Stimulated activated naive CD8-positive, alpha-beta T cell treated with anti-CD3 and anti-CD28 coated beads, Interleukin-15, amount 100 ng/mL, for 72 hours (primary cell): Measurements from ENCODE around the gene JAG2.

Source experiments
- ATAC-seq: fragments of 150-1000 bp; cut with Tn5 transposase; 2 replicates; pipeline ENCODE4 v1.10.0; 2021; ENCODE audit warnings: mild to moderate bottlenecking, moderate library complexity
- DNase-seq, 2 donors: peaks; one replicate each; pipeline ENCODE4 v3.0.0; 2021 to 2022
- H3K27ac Mint-ChIP-seq, 2 donors: one replicate each; pipeline ENCODE4 v1.8.0; 2022; ENCODE audit warnings: mild to moderate bottlenecking in 2 of 2, mixed read lengths in 2 of 2, moderate library complexity in 2 of 2
- H3K27me3 Mint-ChIP-seq: one replicate; pipeline ENCODE4 v1.8.0; 2022; ENCODE audit warnings: mixed read lengths
- H3K4me1 Mint-ChIP-seq: one replicate; pipeline ENCODE4 v1.8.0; 2022; ENCODE audit warnings: mild to moderate bottlenecking, mixed read lengths
- H3K4me3 Mint-ChIP-seq, 2 donors: one replicate each; pipeline ENCODE4 v1.8.0; 2022; ENCODE audit warnings: mild to moderate bottlenecking in 2 of 2, mixed read lengths in 2 of 2, moderate library complexity in 1 of 2
- H3K9me3 Mint-ChIP-seq, 2 donors: one replicate each; pipeline ENCODE4 v1.8.0; 2022; ENCODE audit warnings: mixed read lengths in 2 of 2

The JAG2 gene

GRCh38 chr14:105180592-105181548 is 12.3 kb upstream of the JAG2 start, which contains the start of gene NUDT14:
NUDT14 (minus strand) TSS chr14:105181312; CDS start chr14:105181209, 103 bp downstream.
- DNase-seq (peak; percentile 73 to 80), ATAC-seq (peak; percentile 78)
- H3K4me3 Mint-ChIP-seq, result peak within 1 kb of the TSS; percentile 60 to 70
- peak within 1 kb of the TSS in 1 of 2 donors; percentile 88 for H3K27ac Mint-ChIP-seq
- peaks cover 35% of the 10 kb centered on the region for H3K4me1 Mint-ChIP-seq
- H3K27me3 Mint-ChIP-seq, result peaks cover 33% of the 10 kb centered on the region
- H3K9me3 Mint-ChIP-seq, result no peaks in the 10 kb centered on the region

GRCh38 chr14:105179191-105179590 is 10.6 kb upstream of the JAG2 start:
- ATAC-seq, result no peak
- Mint-ChIP-seq H3K9me3 (no peaks in the 10 kb centered on the region), H3K27ac (no peak overlapping the region), H3K27me3 (peaks cover 21% of the 10 kb centered on the region), H3K4me1 (peaks cover 42% of the 10 kb centered on the region), H3K4me3 (no peak overlapping the region)
- no peak for DNase-seq

GRCh38 chr14:105178868-105179140 is 10.2 kb upstream of the JAG2 start:
- ATAC-seq (no peak), DNase-seq (no peak)
- peaks cover 17% of the 10 kb centered on the region for H3K27me3 Mint-ChIP-seq
- H3K9me3 Mint-ChIP-seq, result no peaks in the 10 kb centered on the region
- H3K27ac Mint-ChIP-seq, result no peak overlapping the region
- H3K4me1 Mint-ChIP-seq, result peaks cover 46% of the 10 kb centered on the region
- H3K4me3 Mint-ChIP-seq, result no peak overlapping the region

GRCh38 chr14:105178069-105178867 is 9.7 kb upstream of the JAG2 start:
- no peak overlapping the region for H3K4me3 Mint-ChIP-seq
- H3K27me3 Mint-ChIP-seq, result peaks cover 12% of the 10 kb centered on the region
- DNase-seq (no peak), ATAC-seq (peak; percentile 10)
- H3K4me1 Mint-ChIP-seq, result peaks cover 46% of the 10 kb centered on the region
- H3K9me3 Mint-ChIP-seq, result no peaks in the 10 kb centered on the region
- H3K27ac Mint-ChIP-seq, result peak overlapping the region in 1 of 2 donors; percentile 33

- Mint-ChIP-seq H3K9me3 (no peaks in the 10 kb centered on the region), H3K27ac (no peak overlapping the region), H3K4me1 (peaks cover 38% of the 10 kb centered on the region), H3K4me3 (no peak overlapping the region), H3K27me3 (peaks cover 11% of the 10 kb centered on the region)
- ATAC-seq (no peak), DNase-seq (no peak)
Measured at GRCh38 chr14:105177082-105177481, 8.5 kb upstream of the JAG2 start.

GRCh38 chr14:105176513-105176912 is 7.9 kb upstream of the JAG2 start:
- Mint-ChIP-seq H3K27ac (no peak overlapping the region), H3K4me1 (peaks cover 34% of the 10 kb centered on the region), H3K27me3 (peaks cover 17% of the 10 kb centered on the region), H3K9me3 (no peaks in the 10 kb centered on the region), H3K4me3 (no peak overlapping the region)
- ATAC-seq (no peak), DNase-seq (no peak)

GRCh38 chr14:105173901-105174894 is 5.6 kb upstream of the JAG2 start:
- peaks cover 27% of the 10 kb centered on the region for H3K27me3 Mint-ChIP-seq
- DNase-seq (peak in 1 of 2 donors; percentile 68), ATAC-seq (peak; percentile 63)
- H3K27ac Mint-ChIP-seq, result peak overlapping the region; percentile 89 to 92
- peaks cover 41% of the 10 kb centered on the region for H3K4me1 Mint-ChIP-seq
- H3K9me3 Mint-ChIP-seq, result no peaks in the 10 kb centered on the region
- H3K4me3 Mint-ChIP-seq, result peak overlapping the region; percentile 58 to 60

GRCh38 chr14:105173145-105173544 is 4.6 kb upstream of the JAG2 start:
- H3K27me3 Mint-ChIP-seq, result peaks cover 30% of the 10 kb centered on the region
- H3K9me3 Mint-ChIP-seq, result no peaks in the 10 kb centered on the region
- DNase-seq (no peak), ATAC-seq (no peak)
- H3K4me3 Mint-ChIP-seq, result no peak overlapping the region
- H3K4me1 Mint-ChIP-seq, result peaks cover 42% of the 10 kb centered on the region
- H3K27ac Mint-ChIP-seq, result no peak overlapping the region

- H3K9me3 Mint-ChIP-seq, result no peaks in the 10 kb centered on the region
Measured at GRCh38 chr14:105172476-105172875, 3.9 kb upstream of the JAG2 start.

GRCh38 chr14:105171004-105171673 is 2.6 kb upstream of the JAG2 start:
- Mint-ChIP-seq H3K27me3 (peaks cover 42% of the 10 kb centered on the region), H3K9me3 (no peaks in the 10 kb centered on the region), H3K27ac (no peak overlapping the region), H3K4me3 (no peak overlapping the region), H3K4me1 (peaks cover 39% of the 10 kb centered on the region)
- DNase-seq, result no peak
- ATAC-seq, result no peak

More at GRCh38 chr14:105172476-105172875, 3.9 kb upstream of the JAG2 start:
- Mint-ChIP-seq H3K4me3 (no peak overlapping the region), H3K27me3 (peaks cover 30% of the 10 kb centered on the region), H3K4me1 (peaks cover 42% of the 10 kb centered on the region), H3K27ac (no peak overlapping the region)
- no peak for ATAC-seq
- DNase-seq, result no peak

- ATAC-seq (no peak), DNase-seq (no peak)
- H3K9me3 Mint-ChIP-seq, result no peaks in the 10 kb centered on the region
- peaks cover 53% of the 10 kb centered on the region for H3K27me3 Mint-ChIP-seq
- no peak overlapping the region for H3K27ac Mint-ChIP-seq
- peaks cover 37% of the 10 kb centered on the region for H3K4me1 Mint-ChIP-seq
- H3K4me3 Mint-ChIP-seq, result peak overlapping the region; percentile 74 to 89
Measured at GRCh38 chr14:105169776-105170655, 1.4 kb upstream of the JAG2 start.

GRCh38 chr14:105168979-105169507 is 467 bp upstream of the JAG2 start:
- ATAC-seq, result peak; percentile 35
- Mint-ChIP-seq H3K4me3 (peak overlapping the region; percentile 74 to 89), H3K27me3 (peaks cover 57% of the 10 kb centered on the region), H3K4me1 (peaks cover 27% of the 10 kb centered on the region), H3K27ac (no peak overlapping the region), H3K9me3 (no peaks in the 10 kb centered on the region)
- peak in 1 of 2 donors; percentile 45 for DNase-seq

- H3K4me3 Mint-ChIP-seq, result peak overlapping the region in 1 of 2 donors; percentile 46
- H3K4me1 Mint-ChIP-seq, result peaks cover 25% of the 10 kb centered on the region
- no peak for DNase-seq
- H3K9me3 Mint-ChIP-seq, result no peaks in the 10 kb centered on the region
- H3K27me3 Mint-ChIP-seq, result peaks cover 60% of the 10 kb centered on the region
- H3K27ac Mint-ChIP-seq, result no peak overlapping the region
- no peak for ATAC-seq
Measured at GRCh38 chr14:105168093-105168420, 519 bp downstream of the JAG2 start.
